Left renal pelvis (tissue), 4 donors: ENCODE measurements around the gene GLI1. TPM values are rescaled to one million over a fixed set of nuclear protein-coding genes. Genes with fewer than 3 reads are reported as not detected.
"Not testable (repeated sequence)": the region's sequence is repeated elsewhere in the genome, so short reads cannot be mapped to it uniquely, and the experiment has no call there.

Experiments used
- DNase-seq, 4 donors: peaks; one replicate each; pipeline ENCODE4 v3.0.0-alpha.2; 2013; ENCODE audit warnings: low read depth in 4 of 4, low spot score in 3 of 4
- polyA plus RNA-seq, 4 donors: library from polyadenylated mRNA; unstranded; fragments of 120-200 nt; gene quantifications; one replicate each; pipeline ENCODE4 v1.2.1, GENCODE V29; 2013; ENCODE audit not compliant: insufficient read length in 4 of 4

Gene GLI1
- polyA plus RNA-seq, 4 donors: 16.2 to 62.3 (median 22.1) TPM

DNA sequence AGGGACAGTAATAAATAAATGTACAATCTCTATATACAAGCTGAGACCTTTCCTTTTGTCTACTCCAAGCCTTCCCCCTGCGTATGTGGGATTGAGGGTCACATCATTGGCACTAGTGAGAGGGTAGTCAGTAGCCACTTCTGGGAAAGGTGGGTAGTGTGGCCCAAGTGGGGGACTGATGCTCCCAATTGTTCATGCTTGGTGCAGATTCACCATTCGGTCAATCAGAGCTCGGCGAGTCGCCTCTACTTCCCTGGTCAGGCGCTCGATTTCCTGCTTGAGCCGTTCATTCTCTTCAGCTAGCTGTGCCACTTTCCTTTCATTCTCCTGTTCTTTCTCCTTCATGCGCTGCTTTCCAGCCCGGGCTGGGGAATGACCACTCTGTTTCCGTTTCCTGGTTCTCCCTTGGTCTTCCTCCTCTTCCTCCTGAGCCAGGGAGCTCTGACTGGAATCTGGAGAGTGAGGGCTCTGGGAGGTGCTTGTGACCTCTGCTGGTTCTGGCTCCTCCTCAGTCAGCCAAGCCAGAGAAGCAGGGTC, 57.1 kb downstream of the GLI1 start:
- DNase-seq: no peak

DNA sequence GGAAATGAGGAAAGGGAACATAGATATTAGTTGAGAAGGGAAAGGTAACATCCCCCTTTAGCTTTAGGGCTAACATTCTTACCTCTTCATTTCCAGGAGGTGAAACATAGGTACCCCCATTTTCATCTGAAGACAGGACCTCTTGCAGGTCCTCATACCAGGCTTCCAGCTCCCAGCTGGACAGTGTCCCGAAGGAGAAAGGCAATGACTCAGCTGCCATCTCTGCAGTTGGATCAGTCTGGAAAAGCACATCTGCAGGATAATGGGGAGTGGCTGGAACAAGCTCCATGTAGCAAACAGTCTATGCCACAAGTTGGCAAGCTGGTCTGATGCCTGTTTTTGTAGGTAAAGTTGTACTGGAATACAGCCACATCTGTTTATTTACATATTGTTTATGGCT, 57.6 kb downstream of the GLI1 start:
- no peak for DNase-seq

DNA sequence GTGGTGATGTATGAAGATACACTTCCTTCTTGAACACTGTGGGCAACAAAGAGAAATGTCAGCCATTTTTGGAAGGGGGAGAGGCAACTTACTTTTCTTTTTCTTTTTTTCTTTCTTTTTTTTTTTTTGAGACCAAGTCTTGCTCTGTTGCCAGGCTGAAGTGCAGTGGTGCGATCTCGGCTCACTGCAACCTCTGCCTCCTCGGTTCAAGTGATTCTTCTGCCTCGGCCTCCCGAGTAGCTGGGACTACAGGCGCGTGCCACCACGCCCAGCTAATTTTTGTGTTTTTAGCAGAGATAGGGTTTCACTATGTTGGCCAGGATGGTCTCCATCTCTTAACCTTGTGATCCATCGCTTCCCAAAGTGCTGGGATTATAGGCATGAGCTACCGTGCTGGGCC, 58.1 kb downstream of the GLI1 start:
- DNase-seq: not testable (repeated sequence)

DNA sequence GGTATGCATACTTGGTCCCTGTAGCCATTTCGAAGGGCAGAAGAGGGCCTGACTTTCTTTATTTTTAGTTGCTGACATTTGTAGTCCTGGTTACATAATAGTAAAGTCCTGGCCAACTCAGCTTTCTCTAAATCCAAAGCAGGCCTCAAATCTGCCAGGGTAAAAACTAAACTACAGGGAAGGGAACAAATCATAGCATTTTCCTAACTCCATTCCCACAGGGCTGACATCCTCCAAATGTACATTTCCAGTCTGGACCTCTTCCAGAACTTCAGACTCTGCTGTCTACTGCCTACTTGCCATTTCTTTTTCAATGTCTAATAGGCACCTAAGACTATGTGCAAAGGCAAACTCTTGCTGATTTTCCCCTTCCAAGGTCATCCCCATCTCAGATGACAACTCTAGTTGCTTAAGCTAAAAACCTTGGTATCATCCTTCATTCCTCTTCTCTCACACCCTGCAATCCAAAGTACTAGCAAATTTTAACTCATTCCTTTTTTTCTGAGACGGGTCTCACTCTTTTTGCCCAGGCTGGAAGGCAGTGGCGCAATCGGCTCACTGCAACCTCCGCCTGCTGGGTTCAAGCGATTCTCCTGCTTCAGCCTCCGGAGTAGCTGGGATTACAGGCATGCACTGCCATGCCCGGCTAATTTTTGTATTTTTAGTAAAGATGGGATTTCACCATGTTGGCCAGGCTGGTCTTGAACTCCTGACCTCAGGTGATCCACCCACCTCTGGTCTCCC, 58.8 kb downstream of the GLI1 start:
- DNase-seq: no peak

DNA sequence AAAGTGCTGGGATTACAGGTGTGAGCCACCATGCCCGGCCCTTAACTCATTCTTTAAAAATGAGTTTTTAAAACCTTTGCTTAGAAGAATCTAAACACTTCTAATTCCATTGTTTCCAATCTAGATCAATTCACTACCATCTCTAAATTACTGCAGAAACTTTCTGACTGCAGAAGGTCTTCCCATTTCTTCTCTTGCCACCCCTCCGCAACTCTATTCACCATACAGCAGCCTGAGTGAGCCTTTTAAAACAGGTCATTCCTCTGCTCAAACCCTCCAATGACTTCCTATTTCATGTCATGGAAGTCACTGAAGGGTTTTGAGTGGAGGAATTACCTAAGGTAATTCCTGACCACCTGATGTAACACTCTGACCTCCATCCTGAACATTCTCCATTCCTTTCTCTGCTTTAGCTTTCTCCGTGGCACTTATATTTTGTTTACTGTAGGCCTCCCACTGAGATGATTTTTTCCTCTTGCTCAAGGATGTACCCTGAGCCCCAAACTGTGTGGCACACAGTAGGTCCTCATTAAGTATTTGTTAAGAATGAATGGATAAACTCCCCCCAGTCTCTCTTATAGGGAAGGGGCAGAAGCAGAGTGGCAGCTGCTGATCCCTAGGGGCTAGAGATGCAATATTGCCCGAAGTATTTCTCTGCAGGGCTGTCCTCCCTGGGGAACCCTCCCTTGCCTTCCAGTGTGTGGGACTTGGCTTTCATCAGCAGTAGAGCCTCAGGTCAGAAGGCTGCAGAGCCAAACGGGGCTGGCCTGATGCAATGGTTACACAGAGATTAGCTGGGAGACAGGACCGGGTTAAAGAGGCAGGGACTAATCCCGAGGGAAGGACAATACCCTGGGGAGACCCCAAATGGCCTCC, 59.6 kb downstream of the GLI1 start:
- no peak for DNase-seq

DNA sequence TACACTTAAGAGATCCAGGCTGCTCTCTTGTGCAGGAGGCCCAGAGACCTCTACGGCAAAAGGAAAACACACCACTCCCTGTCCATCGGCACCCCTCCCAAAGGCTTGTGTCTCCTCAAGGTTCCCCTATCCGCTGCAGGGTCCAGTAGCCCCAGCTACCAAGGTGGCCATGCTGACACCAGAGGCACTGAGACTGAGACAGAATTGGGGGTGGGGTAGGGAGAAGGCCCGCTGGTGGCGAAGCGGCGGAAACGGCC, 60.1 kb downstream of the GLI1 start:
- DNase-seq: no peak

DNA sequence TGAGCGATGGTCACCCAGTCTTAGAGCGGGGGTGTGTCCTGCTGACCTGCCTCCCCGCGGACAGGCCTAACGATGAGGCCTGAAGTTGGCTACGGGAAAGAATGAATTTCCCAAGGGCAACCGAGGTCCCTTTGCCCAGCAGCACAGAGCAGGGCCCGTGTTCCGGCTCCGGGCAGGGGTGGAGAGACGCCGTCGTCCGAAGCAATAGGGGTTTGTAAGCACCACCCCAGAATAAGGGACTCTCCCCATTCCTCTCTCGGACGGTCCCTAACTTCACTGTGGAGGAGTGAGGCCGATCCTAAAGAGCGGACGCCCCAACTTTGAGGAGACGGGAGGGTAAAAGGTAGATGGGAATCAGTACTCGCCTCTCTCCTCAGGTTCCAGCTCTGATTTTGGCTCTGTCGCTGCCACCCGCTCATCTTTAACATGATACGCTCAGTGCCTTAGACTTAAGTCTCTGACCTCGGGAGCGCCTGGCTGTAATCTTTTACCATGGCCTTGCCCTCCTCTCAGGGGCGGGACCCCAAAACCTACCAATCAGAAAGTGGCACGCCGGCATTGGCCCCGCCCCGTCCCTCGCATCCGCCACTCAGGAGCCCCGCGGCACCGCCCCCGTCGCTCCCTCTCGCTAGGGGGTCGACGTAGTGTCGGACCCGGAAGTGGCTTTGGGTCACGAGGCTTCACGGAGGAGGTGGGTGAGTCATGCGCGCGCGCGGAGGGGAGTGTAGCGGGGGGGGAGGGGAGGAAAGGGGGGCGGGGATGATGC, 60.7 kb downstream of the GLI1 start, which contains the start of gene DDIT3:
Gene DDIT3, minus strand, starts transcription at position 462 of the 766 bp plus-strand sequence. CDS start 3,108 bp downstream, outside the sequence.
- DNase-seq: peak; percentile 92 to 98 (median 97)

DNA sequence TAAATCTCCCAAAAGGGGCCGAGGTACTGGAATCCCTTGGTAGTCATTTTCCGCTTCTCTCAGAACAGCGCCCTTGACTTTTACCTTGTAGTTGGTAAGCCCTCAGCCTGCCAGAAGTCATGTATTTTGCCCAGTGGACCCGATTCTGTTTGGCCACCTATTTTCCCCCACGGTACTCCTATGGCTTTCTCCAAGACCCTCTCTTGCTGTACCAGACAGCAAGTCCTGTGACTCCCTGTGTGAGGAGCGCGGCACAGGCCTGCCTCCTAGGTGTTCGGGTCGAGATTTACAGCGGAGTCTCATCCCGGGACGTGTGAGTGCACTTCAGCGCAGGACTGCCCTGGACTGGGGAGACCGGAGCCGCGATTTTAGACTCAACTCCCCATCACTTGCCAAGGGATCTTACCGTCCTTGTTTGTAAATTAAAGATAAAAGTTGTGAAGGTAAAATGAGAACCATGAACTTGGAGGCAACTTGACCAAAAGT, 62.0 kb downstream of the GLI1 start:
- DNase-seq: peak in 2 of 4 donors; percentile 29 to 33

Other genes starting within 250 kb of the GLI1 start
- 1 to 10 TPM; 3.2 to 6.5 (median 4.1) TPM for gene NXPH4, start 243.0 kb upstream of the GLI1 start, polyA plus RNA-seq
- 10 to 100 TPM; 52.2 to 82.5 (median 70.4) TPM for gene SHMT2, start 230.1 kb upstream of the GLI1 start, polyA plus RNA-seq
- gene STAC3, start 208.6 kb upstream of the GLI1 start, polyA plus RNA-seq: 1 to 10 TPM; 2.2 to 8.9 (median 4.1) TPM
- 10 to 100 TPM; 65.5 to 99.8 (median 76.4) TPM for gene R3HDM2, start 28.7 kb upstream of the GLI1 start, polyA plus RNA-seq
- gene INHBC, start 25.0 kb upstream of the GLI1 start, polyA plus RNA-seq: under 1 TPM; 0.11 to 0.26 (median 0.17) TPM
- under 1 TPM; 0.36 to 0.78 (median 0.72) TPM for gene INHBE, start 4.5 kb upstream of the GLI1 start, polyA plus RNA-seq
- gene ARHGAP9, start 20.1 kb downstream of the GLI1 start, polyA plus RNA-seq: 1 to 10 TPM; 1.9 to 5.5 (median 2.9) TPM
- 100 to 1,000 TPM in 3 of 4 donors, 10 to 100 TPM in 1; 94.7 to 164 (median 118) TPM for gene MARS1, start 28.3 kb downstream of the GLI1 start, polyA plus RNA-seq
- 10 to 100 TPM; 16.3 to 34.6 (median 29.8) TPM for gene DDIT3, start 60.7 kb downstream of the GLI1 start, polyA plus RNA-seq
- 10 to 100 TPM; 52.6 to 99.8 (median 61.2) TPM for gene MBD6, start 63.0 kb downstream of the GLI1 start, polyA plus RNA-seq
- gene DCTN2, start 87.4 kb downstream of the GLI1 start, polyA plus RNA-seq: 100 to 1,000 TPM; 144 to 176 (median 167) TPM
- gene KIF5A, start 90.3 kb downstream of the GLI1 start, polyA plus RNA-seq: 1 to 10 TPM in 2 of 4 donors, under 1 TPM in 2; 0.64 to 1.1 (median 0.86) TPM
- 10 to 100 TPM; 21.9 to 47.1 (median 39.6) TPM for gene PIP4K2C, start 131.4 kb downstream of the GLI1 start, polyA plus RNA-seq
- gene DTX3, start 145.0 kb downstream of the GLI1 start, polyA plus RNA-seq: 10 to 100 TPM; 53.9 to 82.4 (median 62.2) TPM
- 100 to 1,000 TPM in 1 of 4 donors, 10 to 100 TPM in 3; 33.6 to 101 (median 36.9) TPM for gene ARHGEF25, start 151.7 kb downstream of the GLI1 start, polyA plus RNA-seq
- gene B4GALNT1, start 173.4 kb downstream of the GLI1 start, polyA plus RNA-seq: 1 to 10 TPM in 1 of 4 donors, under 1 TPM in 3; 0.79 to 6.1 (median 0.93) TPM
- 100 to 1,000 TPM; 189 to 235 (median 201) TPM for gene OS9, start 234.3 kb downstream of the GLI1 start, polyA plus RNA-seq